ENCODE results near the gene ZNF311.

- no peak for TF ChIP-seq CTCF (conservative IDR thresholded peaks at IDR 0.05; ENCODE audit: low read length)
- no peak for TF ChIP-seq EZH2phosphoT487 (IDR thresholded peaks at IDR 0.05; ENCODE audit: borderline replicate concordance)
These were observed 46.6 kb upstream of the ZNF311 start for GRCh38 chr6:29051680-29052079.
